Smooth muscle cell (in vitro differentiated cells): Measurements from ENCODE around the gene OSBPL1A. TPM values are rescaled to one million over a fixed set of nuclear protein-coding genes. Genes with fewer than 3 reads are reported as not detected.

Source experiments
- DNase-seq: peaks from one replicate; lab custom pipeline; 2025; ENCODE audit not compliant: unreplicated experiment; lab: John Stamatoyannopoulos, UW
- H2AFZ ChIP-seq: fragments of 200-600 bp; sonication (generic); 2 replicates; pipeline ENCODE4 v1.6.0; 2016; ENCODE audit warnings: antibody characterized with exemption, low read depth, mild to moderate bottlenecking
- H3F3A ChIP-seq: fragments of 200-600 bp; sonication (generic); 2 replicates; pipeline ENCODE4 v1.6.0; 2017; ENCODE audit warnings: antibody characterized with exemption, low read depth
- H3K27ac ChIP-seq: fragments of 200-600 bp; sonication (generic); 2 replicates; pipeline ENCODE4 v1.5.1; 2016; ENCODE audit warnings: low read depth, mild to moderate bottlenecking
- H3K27me3 ChIP-seq: fragments of 200-600 bp; sonication (generic); 2 replicates; pipeline ENCODE4 v1.6.1; 2016; ENCODE audit warnings: low read depth, mild to moderate bottlenecking
- H3K36me3 ChIP-seq: fragments of 200-600 bp; sonication (generic); 2 replicates; pipeline ENCODE4 v1.5.1; 2016; ENCODE audit warnings: low read depth
- H3K4me1 ChIP-seq: fragments of 200-600 bp; sonication (generic); 2 replicates; pipeline ENCODE4 v1.5.1; 2016; ENCODE audit warnings: low read depth
- H3K4me2 ChIP-seq: fragments of 200-600 bp; sonication (generic); 2 replicates; pipeline ENCODE4 v1.6.0; 2016; ENCODE audit warnings: mild to moderate bottlenecking
- H3K4me3 ChIP-seq: fragments of 200-600 bp; sonication (generic); 2 replicates; pipeline ENCODE4 v1.5.1; 2016; ENCODE audit warnings: mild to moderate bottlenecking
- H3K79me2 ChIP-seq: fragments of 200-600 bp; sonication (generic); 2 replicates; pipeline ENCODE4 v1.6.0; 2016; ENCODE audit warnings: low read depth, mild to moderate bottlenecking
- H3K9ac ChIP-seq: fragments of 200-600 bp; sonication (generic); 2 replicates; pipeline ENCODE4 v1.6.0; 2016; ENCODE audit warnings: low read depth
- H3K9me3 ChIP-seq: fragments of 200-600 bp; sonication (generic); replicated peaks from 2 replicates; pipeline ENCODE4 v1.5.1; 2016; ENCODE audit warnings: low read depth
- H4K20me1 ChIP-seq: fragments of 200-600 bp; sonication (generic); 2 replicates; pipeline ENCODE4 v1.6.0; 2016; ENCODE audit warnings: low read depth
- WGBS: methylation state at CpG from one replicate; pipeline ENCODE4 v1.1.7; 2016; ENCODE audit warnings: low lambda C conversion rate; 5-methylcytosine and 5-hydroxymethylcytosine counted together
- polyA plus RNA-seq: library from polyadenylated mRNA; unstranded; fragments of >200 nt; fragmentation: Nextera tagmentation; extraction: Ambion mirVana; gene quantifications from 2 replicates; pipeline ENCODE4 v1.2.1, GENCODE V29; 2016
- total RNA-seq: library from RNA; depleted of rRNA; stranded (reverse); fragments of >200 nt; gene quantifications from 2 replicates; pipeline ENCODE4 v1.2.3, GENCODE V29; 2014
- TF ChIP-seq, protein P1 (sequence below): fragments of 200-600 bp; sonication (generic); IDR thresholded peaks from 2 replicates; pipeline ENCODE4 v1.5.1; 2017; ENCODE audit warnings: borderline replicate concordance, mild to moderate bottlenecking, antibody characterized with exemption; ENCODE audit not compliant: insufficient read depth, poor library complexity, severe bottlenecking

OSBPL1A gene
- total and polyA plus RNA-seq, 2 experiments from 2014 or later = 15.3 to 23.4 TPM

DNA sequence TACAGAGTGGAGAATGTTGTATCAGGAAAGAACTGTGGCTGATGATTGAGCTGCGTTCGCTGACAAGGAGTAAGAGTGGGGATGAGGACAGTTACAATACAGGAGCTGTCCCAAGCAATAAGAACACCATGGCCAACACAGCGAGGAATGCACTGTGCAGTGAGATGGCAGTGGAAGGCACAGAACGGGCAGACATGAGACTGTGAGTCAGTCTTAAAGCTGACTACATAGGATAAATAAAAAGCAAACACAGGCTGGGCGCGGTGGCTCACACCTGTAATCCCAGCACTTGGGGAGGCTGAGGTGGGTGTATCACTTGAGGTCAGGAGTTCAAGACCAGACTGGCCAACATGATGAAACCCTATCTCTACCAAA lies 169.0 kb downstream of the OSBPL1A start:
- Histone ChIP-seq H2AFZ (no peak overlapping the region), H3K9ac (no peak overlapping the region), H3K27ac (no peak overlapping the region), H3K36me3 (no peaks in the 10 kb centered on the region), H3K79me2 (no peaks in the 10 kb centered on the region), H3K27me3 (no peaks in the 10 kb centered on the region), H3K4me3 (no peak overlapping the region), H3F3A (no peaks in the 10 kb centered on the region), H3K4me1 (no peaks in the 10 kb centered on the region), H4K20me1 (no peaks in the 10 kb centered on the region), H3K9me3 (no peaks in the 10 kb centered on the region), H3K4me2 (no peak overlapping the region)
- whole genome bisulfite sequencing = 96% methylated on average over 6 of the region's 6 CpGs
- TF ChIP-seq, protein P1, sequence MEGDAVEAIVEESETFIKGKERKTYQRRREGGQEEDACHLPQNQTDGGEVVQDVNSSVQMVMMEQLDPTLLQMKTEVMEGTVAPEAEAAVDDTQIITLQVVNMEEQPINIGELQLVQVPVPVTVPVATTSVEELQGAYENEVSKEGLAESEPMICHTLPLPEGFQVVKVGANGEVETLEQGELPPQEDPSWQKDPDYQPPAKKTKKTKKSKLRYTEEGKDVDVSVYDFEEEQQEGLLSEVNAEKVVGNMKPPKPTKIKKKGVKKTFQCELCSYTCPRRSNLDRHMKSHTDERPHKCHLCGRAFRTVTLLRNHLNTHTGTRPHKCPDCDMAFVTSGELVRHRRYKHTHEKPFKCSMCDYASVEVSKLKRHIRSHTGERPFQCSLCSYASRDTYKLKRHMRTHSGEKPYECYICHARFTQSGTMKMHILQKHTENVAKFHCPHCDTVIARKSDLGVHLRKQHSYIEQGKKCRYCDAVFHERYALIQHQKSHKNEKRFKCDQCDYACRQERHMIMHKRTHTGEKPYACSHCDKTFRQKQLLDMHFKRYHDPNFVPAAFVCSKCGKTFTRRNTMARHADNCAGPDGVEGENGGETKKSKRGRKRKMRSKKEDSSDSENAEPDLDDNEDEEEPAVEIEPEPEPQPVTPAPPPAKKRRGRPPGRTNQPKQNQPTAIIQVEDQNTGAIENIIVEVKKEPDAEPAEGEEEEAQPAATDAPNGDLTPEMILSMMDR = no peak
- DNase-seq = no peak

DNA sequence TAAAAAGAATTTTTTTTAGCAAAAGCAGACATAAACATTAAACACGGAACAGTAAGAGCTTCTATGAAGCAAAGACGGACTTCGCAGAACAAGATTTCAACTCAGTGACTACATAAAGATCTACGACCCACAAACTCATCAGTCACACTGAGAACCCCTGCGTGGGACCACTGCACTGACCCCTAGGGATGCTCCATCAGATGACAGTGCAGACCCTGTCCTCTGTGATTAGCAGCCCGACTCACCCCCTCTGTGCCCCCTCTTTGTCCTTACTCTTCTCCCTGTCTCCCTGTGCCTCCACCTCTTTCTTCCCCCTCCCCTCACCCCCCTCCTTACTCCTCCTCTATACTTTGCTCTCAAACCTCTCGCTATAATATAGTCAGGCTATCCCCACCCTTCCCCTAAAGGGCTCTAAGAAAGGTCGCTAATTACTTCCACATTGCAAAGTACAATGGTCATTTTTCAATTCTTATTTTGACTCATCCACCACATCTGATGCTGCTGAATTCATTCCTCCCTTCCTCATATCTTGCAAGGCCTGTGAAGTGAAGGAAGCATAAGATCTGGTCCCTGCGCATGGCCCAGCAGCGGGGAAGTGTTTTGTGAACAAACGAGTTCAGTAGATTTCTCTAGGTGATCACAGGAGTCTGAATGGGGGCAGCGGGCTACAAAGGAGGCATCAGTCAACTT lies 169.5 kb downstream of the OSBPL1A start:
- no peaks in the 10 kb centered on the region for H3K4me1 ChIP-seq
- no peak overlapping the region for H3K4me2 ChIP-seq
- DNase-seq = no peak
- no peak overlapping the region for H3K27ac ChIP-seq
- TF ChIP-seq, protein P1 = no peak
- H3K27me3 ChIP-seq = no peaks in the 10 kb centered on the region
- H3F3A ChIP-seq = no peaks in the 10 kb centered on the region
- no peaks in the 10 kb centered on the region for H3K36me3 ChIP-seq
- no peak overlapping the region for H2AFZ ChIP-seq
- WGBS = 92% methylated on average over 12 of the region's 12 CpGs
- H3K9ac ChIP-seq = no peak overlapping the region
- no peak overlapping the region for H3K4me3 ChIP-seq
- no peaks in the 10 kb centered on the region for H4K20me1 ChIP-seq
- H3K9me3 ChIP-seq = no peaks in the 10 kb centered on the region
- no peaks in the 10 kb centered on the region for H3K79me2 ChIP-seq

- Histone ChIP-seq H3K36me3 (no peaks in the 10 kb centered on the region), H2AFZ (no peak overlapping the region), H3K9ac (no peak overlapping the region), H3K4me3 (no peak overlapping the region), H3K27me3 (no peaks in the 10 kb centered on the region), H3K4me1 (no peaks in the 10 kb centered on the region), H3F3A (no peaks in the 10 kb centered on the region), H3K9me3 (no peaks in the 10 kb centered on the region), H3K27ac (no peak overlapping the region), H4K20me1 (no peaks in the 10 kb centered on the region), H3K4me2 (no peak overlapping the region), H3K79me2 (no peaks in the 10 kb centered on the region)
- WGBS = 80% methylated on average over 2 of the region's 2 CpGs
- DNase-seq = no peak
- TF ChIP-seq, protein P1 = no peak
These were observed 177.3 kb downstream of the OSBPL1A start for GRCh38 chr18:24220318-24220688.
